PC-3 (cell line): ENCODE results near the gene GNAZ.

ENCODE experiments used
- CTCF ChIP-seq: fragments of 300-600 bp; sonication (generic); conservative IDR thresholded peaks from 2 replicates; pipeline ENCODE4 v1.5.1; 2017; ENCODE audit warnings: antibody characterized with exemption, low read depth, mild to moderate bottlenecking, low read length
- EZH2 ChIP-seq: fragments of 300-600 bp; sonication (generic); IDR thresholded peaks from one replicate; pipeline ENCODE4 v1.6.1; 2017; ENCODE audit warnings: antibody characterized with exemption, mild to moderate bottlenecking, low read length; ENCODE audit not compliant: unreplicated experiment
- EZH2phosphoT487 ChIP-seq: fragments of 300-600 bp; sonication (generic); IDR thresholded peaks from 2 replicates; pipeline ENCODE4 v1.6.1; 2018; ENCODE audit warnings: mild to moderate bottlenecking, antibody characterized with exemption, low read length, borderline replicate concordance

DNA sequence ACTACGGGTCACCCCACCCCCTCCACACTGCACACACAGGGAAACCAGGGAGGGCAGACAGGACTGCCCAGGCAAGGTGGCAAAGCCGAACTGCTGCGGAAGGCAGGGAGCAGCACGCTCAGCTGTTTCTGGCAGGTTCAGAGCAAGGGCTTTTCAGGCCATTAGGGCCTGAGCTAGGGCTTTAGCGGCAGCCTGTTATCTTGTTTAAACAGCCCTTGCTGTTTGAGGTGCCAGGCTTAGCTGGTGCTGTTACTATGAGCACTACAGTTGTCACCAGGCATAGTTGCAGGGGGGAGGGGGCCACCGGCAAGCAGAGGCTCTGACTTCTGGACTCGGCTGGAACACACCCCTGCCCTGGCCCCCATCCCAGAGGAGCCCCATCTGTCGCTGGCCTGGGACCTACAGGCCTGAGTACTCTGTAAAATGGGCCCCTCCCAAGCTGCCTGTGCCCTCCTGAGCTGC, 36.6 kb downstream of the GNAZ start:
- no peak for TF ChIP-seq CTCF
- no peak for TF ChIP-seq EZH2
- no peak for TF ChIP-seq EZH2phosphoT487
